Activated T-cell treated with anti-CD3 and anti-CD28 coated beads, Interleukin-2, amount 50 U/mL, for 72 hours (primary cell): ENCODE data around the gene ITGB1. TPM values are rescaled to one million over a fixed set of nuclear protein-coding genes. Genes with fewer than 3 reads are reported as not detected.
"Not testable (repeated sequence)": the region's sequence is repeated elsewhere in the genome, so short reads cannot be mapped to it uniquely, and the experiment has no call there.

Experiments
- ATAC-seq, 2 donors: fragments of 150-1000 bp; cut with Tn5 transposase; replicated peaks in 1 of 2; 2 replicates each; pipeline ENCODE4 v1.10.0; 2021; ENCODE audit warnings: moderate library complexity in 2 of 2, mild to moderate bottlenecking in 1 of 2
- DNase-seq, 2 donors: peaks; one replicate each; pipeline ENCODE4 v3.0.0; 2021 to 2022; ENCODE audit warnings: mixed read lengths in 1 of 2
- H3K27ac Mint-ChIP-seq: one replicate; pipeline ENCODE4 v1.8.0; 2022; ENCODE audit warnings: mild to moderate bottlenecking, moderate library complexity, mixed read lengths
- H3K27me3 Mint-ChIP-seq: one replicate; pipeline ENCODE4 v1.8.0; 2022; ENCODE audit warnings: low read depth, mixed read lengths
- H3K36me3 Mint-ChIP-seq, 2 donors: one replicate each; pipeline ENCODE4 v1.8.0; 2022; ENCODE audit warnings: mixed read lengths in 2 of 2, mild to moderate bottlenecking in 1 of 2; ENCODE audit not compliant: insufficient read depth in 2 of 2
- H3K4me1 Mint-ChIP-seq: one replicate; pipeline ENCODE4 v1.8.0; 2022; ENCODE audit warnings: low read depth, mixed read lengths
- H3K4me3 Mint-ChIP-seq, 2 donors: one replicate each; pipeline ENCODE4 v1.8.0; 2022; ENCODE audit warnings: mild to moderate bottlenecking in 2 of 2, mixed read lengths in 2 of 2, moderate library complexity in 2 of 2
- H3K9me3 Mint-ChIP-seq, 2 donors: one replicate each; pipeline ENCODE4 v1.8.0; 2022; ENCODE audit warnings: mixed read lengths in 2 of 2
- total RNA-seq, 2 donors: library from RNA; stranded (reverse); gene quantifications; one replicate each; pipeline ENCODE4 v1.2.3, GENCODE V29; 2022

ITGB1 gene
- total RNA-seq, 2 donors from 2014 or later: 52.3 to 91.2 TPM

GRCh38 chr10:32930036-32930435 lies 28.0 kb downstream of the ITGB1 start:
- Mint-ChIP-seq H3K4me3 (no peak overlapping the region), H3K27me3 (no peaks in the 10 kb centered on the region), H3K9me3 (peaks cover 0 to 3% of the 10 kb centered on the region in 2 donors), H3K27ac (no peak overlapping the region), H3K4me1 (peaks cover 11% of the 10 kb centered on the region), H3K36me3 (peaks cover 17 to 23% of the 10 kb centered on the region in 2 donors)
- no peak for DNase-seq
- ATAC-seq: no peak

DNA sequence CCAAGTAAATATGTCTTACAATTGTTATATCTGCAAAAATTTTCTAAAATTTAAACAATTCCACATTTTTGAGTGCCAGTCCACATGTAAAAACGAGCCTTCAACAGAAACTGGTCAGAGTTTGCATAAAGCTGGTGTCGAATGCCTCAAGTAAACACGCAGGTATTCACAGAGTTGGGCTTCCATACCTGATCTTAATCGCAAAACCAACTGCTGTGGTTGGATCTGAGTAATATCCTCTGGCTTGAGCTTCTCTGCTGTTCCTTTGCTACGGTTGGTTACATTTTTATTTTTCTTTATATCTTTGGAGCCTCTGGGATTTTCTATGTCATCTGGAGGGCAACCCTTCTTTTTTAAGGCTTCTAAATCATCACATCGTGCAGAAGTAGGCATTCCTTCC lies 28.4 kb downstream of the ITGB1 start:
- no peak overlapping the region for H3K4me3 Mint-ChIP-seq
- H3K27ac Mint-ChIP-seq: no peak overlapping the region
- no peaks in the 10 kb centered on the region for H3K27me3 Mint-ChIP-seq
- H3K4me1 Mint-ChIP-seq: peaks cover 11% of the 10 kb centered on the region
- peaks cover 17 to 23% of the 10 kb centered on the region in 2 donors for H3K36me3 Mint-ChIP-seq
- peaks cover 0 to 3% of the 10 kb centered on the region in 2 donors for H3K9me3 Mint-ChIP-seq
- DNase-seq (no peak), ATAC-seq (peak in 1 of 2 donors; percentile 65)

DNA sequence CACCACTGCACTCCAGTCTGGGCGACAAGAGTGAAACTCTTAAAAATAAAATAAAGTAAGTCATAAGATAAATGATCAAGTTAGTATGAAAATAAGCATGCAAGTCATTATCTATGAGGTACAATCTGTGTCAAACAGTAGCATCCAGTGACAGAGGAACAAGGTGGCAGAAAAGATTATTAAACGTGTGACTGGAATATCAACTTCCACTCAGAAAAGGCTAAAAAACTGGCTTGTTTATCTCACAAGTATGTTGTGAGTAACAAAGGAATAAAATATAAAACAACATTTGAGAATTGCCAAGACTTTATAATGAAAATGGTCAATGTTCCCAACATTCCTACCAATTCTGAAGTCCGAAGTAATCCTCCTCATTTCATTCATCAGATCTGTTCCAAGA lies 30.3 kb downstream of the ITGB1 start:
- H3K4me3 Mint-ChIP-seq: no peak overlapping the region
- no peak overlapping the region for H3K27ac Mint-ChIP-seq
- ATAC-seq (no peak), DNase-seq (no peak)
- H3K4me1 Mint-ChIP-seq: peaks cover 22% of the 10 kb centered on the region
- peaks cover 0 to 3% of the 10 kb centered on the region in 2 donors for H3K9me3 Mint-ChIP-seq
- no peaks in the 10 kb centered on the region for H3K27me3 Mint-ChIP-seq
- peaks cover 19 to 25% of the 10 kb centered on the region in 2 donors for H3K36me3 Mint-ChIP-seq

GRCh38 chr10:32923849-32924248 lies 34.2 kb downstream of the ITGB1 start:
- peak overlapping the region in 1 of 2 donors; percentile 59 for H3K4me3 Mint-ChIP-seq
- H3K27me3 Mint-ChIP-seq: no peaks in the 10 kb centered on the region
- peaks cover 18 to 38% of the 10 kb centered on the region in 2 donors for H3K36me3 Mint-ChIP-seq
- H3K9me3 Mint-ChIP-seq: peaks cover 0 to 3% of the 10 kb centered on the region in 2 donors
- peaks cover 11% of the 10 kb centered on the region for H3K4me1 Mint-ChIP-seq
- DNase-seq (no peak), ATAC-seq (no peak)
- peak overlapping the region; percentile 91 for H3K27ac Mint-ChIP-seq

DNA sequence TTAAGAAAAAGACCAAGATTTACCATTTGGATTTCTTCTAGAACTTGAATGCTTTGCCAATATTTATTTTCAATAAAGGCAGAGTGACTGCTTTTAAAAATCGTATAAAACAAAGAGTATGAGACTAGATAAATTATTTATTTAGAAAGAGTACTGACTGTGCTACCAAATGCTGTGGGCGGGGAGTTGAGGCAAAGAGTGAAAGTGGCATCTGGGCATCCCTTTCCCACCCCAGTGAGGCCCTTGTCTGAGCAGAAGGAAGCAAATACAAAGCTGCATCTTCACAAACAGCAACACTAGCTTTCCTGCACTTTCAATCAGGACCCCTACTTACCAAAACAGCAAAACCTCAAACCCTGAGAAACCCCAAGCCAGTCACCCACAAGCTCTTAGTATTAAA lies 34.9 kb downstream of the ITGB1 start:
- H3K27ac Mint-ChIP-seq: peak overlapping the region; percentile 91
- peaks cover 18 to 36% of the 10 kb centered on the region in 2 donors for H3K36me3 Mint-ChIP-seq
- peaks cover 11% of the 10 kb centered on the region for H3K4me1 Mint-ChIP-seq
- H3K4me3 Mint-ChIP-seq: no peak overlapping the region
- H3K9me3 Mint-ChIP-seq: peaks cover 0 to 3% of the 10 kb centered on the region in 2 donors
- ATAC-seq: no peak
- DNase-seq: no peak
- no peaks in the 10 kb centered on the region for H3K27me3 Mint-ChIP-seq

GRCh38 chr10:32922170-32922569 lies 35.9 kb downstream of the ITGB1 start:
- Mint-ChIP-seq H3K27ac (no peak overlapping the region), H3K9me3 (peaks cover 0 to 3% of the 10 kb centered on the region in 2 donors), H3K4me1 (peaks cover 11% of the 10 kb centered on the region)

GRCh38 chr10:32917817-32918216 lies 40.2 kb downstream of the ITGB1 start:
- H3K4me3 Mint-ChIP-seq, H3K27me3 Mint-ChIP-seq, H3K9me3 Mint-ChIP-seq, DNase-seq, ATAC-seq, H3K4me1 Mint-ChIP-seq, H3K27ac Mint-ChIP-seq: not testable (repeated sequence)
- H3K36me3 Mint-ChIP-seq: peaks cover 21 to 33% of the 10 kb centered on the region in 2 donors

More at GRCh38 chr10:32922170-32922569, 35.9 kb downstream of the ITGB1 start:
- no peak for ATAC-seq
- peaks cover 17 to 31% of the 10 kb centered on the region in 2 donors for H3K36me3 Mint-ChIP-seq
- no peak overlapping the region for H3K4me3 Mint-ChIP-seq
- DNase-seq: no peak
- no peaks in the 10 kb centered on the region for H3K27me3 Mint-ChIP-seq

- DNase-seq (no peak), ATAC-seq (no peak)
- peaks cover 17 to 23% of the 10 kb centered on the region in 2 donors for H3K36me3 Mint-ChIP-seq
- peak overlapping the region; percentile 64 for H3K27ac Mint-ChIP-seq
- no peaks in the 10 kb centered on the region for H3K27me3 Mint-ChIP-seq
- H3K9me3 Mint-ChIP-seq: no peaks in the 10 kb centered on the region
- no peak overlapping the region for H3K4me3 Mint-ChIP-seq
- H3K4me1 Mint-ChIP-seq: no peaks in the 10 kb centered on the region
These were observed 46.6 kb downstream of the ITGB1 start for GRCh38 chr10:32911285-32912016.

GRCh38 chr10:32909970-32910369 lies 48.1 kb downstream of the ITGB1 start:
- H3K4me1 Mint-ChIP-seq: not testable (repeated sequence)

DNA sequence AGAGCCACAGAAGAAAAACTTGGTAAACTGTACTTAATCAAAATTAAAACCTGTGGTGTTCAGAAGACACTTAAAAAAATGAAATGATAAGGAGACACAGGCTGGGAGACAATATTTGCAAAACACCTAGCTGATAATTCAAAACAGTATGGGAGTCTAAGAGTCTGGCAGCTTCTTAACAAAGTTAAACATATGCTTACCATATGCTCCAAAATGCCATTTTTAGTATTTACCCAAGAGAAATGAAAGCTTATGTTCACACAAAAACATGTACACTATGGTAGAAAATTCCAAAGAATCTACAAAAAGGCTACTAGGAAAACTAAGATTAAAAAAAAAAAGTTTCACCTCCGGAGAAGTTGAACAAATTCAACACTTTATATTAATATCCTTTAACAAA lies 48.6 kb downstream of the ITGB1 start:
- H3K27ac Mint-ChIP-seq: peak overlapping the region; percentile 63
- ATAC-seq (no peak), DNase-seq (no peak)
- peaks cover 9 to 11% of the 10 kb centered on the region in 2 donors for H3K36me3 Mint-ChIP-seq
- no peaks in the 10 kb centered on the region for H3K27me3 Mint-ChIP-seq
- H3K9me3 Mint-ChIP-seq: no peaks in the 10 kb centered on the region
- H3K4me1 Mint-ChIP-seq: no peaks in the 10 kb centered on the region
- H3K4me3 Mint-ChIP-seq: no peak overlapping the region

More at GRCh38 chr10:32909970-32910369, 48.1 kb downstream of the ITGB1 start:
- H3K9me3 Mint-ChIP-seq, H3K4me3 Mint-ChIP-seq, ATAC-seq, H3K27ac Mint-ChIP-seq, H3K27me3 Mint-ChIP-seq, DNase-seq: not testable (repeated sequence)
- H3K36me3 Mint-ChIP-seq: peaks cover 9 to 15% of the 10 kb centered on the region in 2 donors

- H3K27ac Mint-ChIP-seq: peak overlapping the region; percentile 82
- no peaks in the 10 kb centered on the region for H3K27me3 Mint-ChIP-seq
- peak overlapping the region in 1 of 2 donors; percentile 68 for H3K4me3 Mint-ChIP-seq
- H3K9me3 Mint-ChIP-seq: no peaks in the 10 kb centered on the region
- no peaks in the 10 kb centered on the region for H3K4me1 Mint-ChIP-seq
- H3K36me3 Mint-ChIP-seq: peaks cover 3 to 6% of the 10 kb centered on the region in 2 donors
- DNase-seq (no peak), ATAC-seq (peak in 1 of 2 donors; percentile 54)
These were observed 51.4 kb downstream of the ITGB1 start for GRCh38 chr10:32906595-32906994.

- Mint-ChIP-seq H3K27me3 (no peaks in the 10 kb centered on the region), H3K27ac (no peak overlapping the region), H3K36me3 (peaks cover 3 to 6% of the 10 kb centered on the region in 2 donors), H3K4me3 (no peak overlapping the region), H3K9me3 (no peaks in the 10 kb centered on the region), H3K4me1 (no peaks in the 10 kb centered on the region)
- ATAC-seq: no peak
- no peak for DNase-seq
These were observed 52.6 kb downstream of the ITGB1 start for GRCh38 chr10:32905466-32905865.

- Mint-ChIP-seq H3K27ac (no peak overlapping the region), H3K4me1 (no peaks in the 10 kb centered on the region), H3K4me3 (no peak overlapping the region), H3K9me3 (no peaks in the 10 kb centered on the region), H3K36me3 (peaks cover 0 to 10% of the 10 kb centered on the region in 2 donors), H3K27me3 (no peaks in the 10 kb centered on the region)
- ATAC-seq (no peak), DNase-seq (no peak)
These were observed 56.2 kb downstream of the ITGB1 start for GRCh38 chr10:32901815-32902214.
